Measurements from ENCODE around the gene MT1HL1. TPM values are rescaled to one million over a fixed set of nuclear protein-coding genes. Genes with fewer than 3 reads are reported as not detected.

Gene MT1HL1
- total RNA-seq, 1 experiment from 2014 or later: not detected

GRCh38 chr1:236979149-236979900 lies 24.9 kb downstream of the MT1HL1 start (continued):
- TF ChIP-seq ZNF263 (CRISPR knock-in tag; IDR thresholded peaks at IDR 0.05; ENCODE audit: low read depth) (no peak), E2F1 (CRISPR knock-in tag; IDR thresholded peaks at IDR 0.05) (no peak), ZBTB21 (CRISPR knock-in tag; IDR thresholded peaks at IDR 0.05; ENCODE audit: borderline replicate concordance) (no peak), PRDM15 (CRISPR knock-in tag; IDR thresholded peaks at IDR 0.05) (no peak), RORB (CRISPR knock-in tag; IDR thresholded peaks at IDR 0.05) (no peak), ZNF416 (CRISPR knock-in tag; IDR thresholded peaks at IDR 0.05) (no peak), AR (CRISPR knock-in tag; IDR thresholded peaks at IDR 0.05) (no peak), KAT7 (CRISPR knock-in tag; IDR thresholded peaks at IDR 0.05; ENCODE audit: borderline replicate concordance) (no peak), MXD4 (CRISPR knock-in tag; IDR thresholded peaks at IDR 0.05; ENCODE audit: borderline replicate concordance) (no peak), HMGA2 (CRISPR knock-in tag; IDR thresholded peaks at IDR 0.05) (no peak), HMGXB4 (CRISPR knock-in tag; IDR thresholded peaks at IDR 0.05) (no peak), MAX (CRISPR knock-in tag; IDR thresholded peaks at IDR 0.05) (no peak)

- CTCF ChIA-PET: no interaction called here
Observed at GRCh38 chr1:236978740-236979139, 25.5 kb downstream of the MT1HL1 start.

More at GRCh38 chr1:236978740-236979139, 25.5 kb downstream of the MT1HL1 start:
- Mint-ChIP-seq H3K4me1 (peaks cover 9% of the 10 kb centered on the region), H3K9me3 (peaks cover 8% of the 10 kb centered on the region), H3K27ac (no peak overlapping the region), H3K27me3 (ENCODE audit: low read depth) (no peaks in the 10 kb centered on the region), H3K36me3 (no peaks in the 10 kb centered on the region), H3K4me3 (no peak overlapping the region)
- POLR2A ChIA-PET: no interaction called here
- ATAC-seq (no peak), DNase-seq (ENCODE audit: low spot score) (no peak)
- TF ChIP-seq ETV6 (CRISPR knock-in tag; IDR thresholded peaks at IDR 0.05) (no peak), NFYB (CRISPR knock-in tag; conservative IDR thresholded peaks at IDR 0.05; ENCODE audit: low read depth) (no peak), NFATC4 (CRISPR knock-in tag; IDR thresholded peaks at IDR 0.05) (no peak), NR2C2 (CRISPR knock-in tag; IDR thresholded peaks at IDR 0.05) (no peak), IRF1 (CRISPR knock-in tag; IDR thresholded peaks at IDR 0.05) (no peak), ZNF219 (CRISPR knock-in tag; IDR thresholded peaks at IDR 0.05; ENCODE audit: borderline replicate concordance) (no peak)
